Testis (tissue), 2 donors: ENCODE data around the gene MRPS26.

Experiments
- POLR2A ChIP-seq: fragments of 450-650 bp; IDR thresholded peaks from one replicate; pipeline ENCODE4 v1.6.1; 2017; ENCODE audit warnings: antibody characterized with exemption, mild to moderate bottlenecking, moderate library complexity
- TF ChIP-seq, protein P1 (sequence below), 3 experiments: fragments of 450-650 bp in 2 of 3; fragments of 200-600 bp in 1 of 3; sonication (generic) in 1 of 3; IDR thresholded peaks; one replicate each; pipeline ENCODE4 v1.5.1; 2016 to 2019; ENCODE audit warnings: antibody characterized with exemption in 3 of 3, mild to moderate bottlenecking in 2 of 3, moderate library complexity in 1 of 3

DNA sequence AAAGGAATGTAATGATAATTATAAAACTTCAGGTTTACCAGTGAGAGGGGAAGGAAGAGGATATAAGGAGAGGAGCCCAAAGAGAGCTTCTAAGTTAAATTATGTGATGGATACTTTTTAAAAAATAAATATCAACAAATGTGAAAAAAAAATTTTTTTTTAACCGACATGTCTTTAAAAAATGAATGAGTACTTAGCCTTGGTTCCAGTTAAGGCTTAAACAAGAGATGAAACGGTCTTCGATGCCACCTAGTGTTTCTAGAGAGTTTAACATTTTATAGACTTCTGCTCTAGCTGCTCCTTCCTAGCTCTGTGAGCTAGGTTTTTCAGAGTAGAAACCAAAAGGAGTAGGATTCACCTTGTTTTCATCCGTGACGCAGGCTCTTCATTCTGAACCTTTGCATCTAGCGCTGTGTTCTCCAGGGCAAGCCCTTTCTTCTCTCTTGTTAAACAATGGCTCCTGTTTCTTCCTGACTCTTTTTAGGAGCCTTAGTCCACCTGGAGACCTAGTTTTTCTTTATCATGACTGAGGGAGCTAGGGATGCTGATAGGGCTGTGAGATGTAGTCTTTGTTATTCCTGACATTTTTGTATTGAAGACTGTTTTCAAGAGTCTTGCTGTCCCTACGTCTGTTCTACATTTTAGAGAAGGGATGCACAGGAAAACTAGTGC lies 44.9 kb upstream of the MRPS26 start:
- TF ChIP-seq, protein P1, sequence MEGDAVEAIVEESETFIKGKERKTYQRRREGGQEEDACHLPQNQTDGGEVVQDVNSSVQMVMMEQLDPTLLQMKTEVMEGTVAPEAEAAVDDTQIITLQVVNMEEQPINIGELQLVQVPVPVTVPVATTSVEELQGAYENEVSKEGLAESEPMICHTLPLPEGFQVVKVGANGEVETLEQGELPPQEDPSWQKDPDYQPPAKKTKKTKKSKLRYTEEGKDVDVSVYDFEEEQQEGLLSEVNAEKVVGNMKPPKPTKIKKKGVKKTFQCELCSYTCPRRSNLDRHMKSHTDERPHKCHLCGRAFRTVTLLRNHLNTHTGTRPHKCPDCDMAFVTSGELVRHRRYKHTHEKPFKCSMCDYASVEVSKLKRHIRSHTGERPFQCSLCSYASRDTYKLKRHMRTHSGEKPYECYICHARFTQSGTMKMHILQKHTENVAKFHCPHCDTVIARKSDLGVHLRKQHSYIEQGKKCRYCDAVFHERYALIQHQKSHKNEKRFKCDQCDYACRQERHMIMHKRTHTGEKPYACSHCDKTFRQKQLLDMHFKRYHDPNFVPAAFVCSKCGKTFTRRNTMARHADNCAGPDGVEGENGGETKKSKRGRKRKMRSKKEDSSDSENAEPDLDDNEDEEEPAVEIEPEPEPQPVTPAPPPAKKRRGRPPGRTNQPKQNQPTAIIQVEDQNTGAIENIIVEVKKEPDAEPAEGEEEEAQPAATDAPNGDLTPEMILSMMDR (IDR thresholded peaks at IDR 0.05), result peak in 1 of 3 experiments; percentile 17
- TF ChIP-seq POLR2A, result no peak
